Ovary (tissue), 3 donors: ENCODE results near the gene TTLL5.

Source experiments
- EP300 ChIP-seq: sonication (generic); formaldehyde crosslinking; IDR thresholded peaks from one replicate; pipeline ENCODE4 v1.6.1; 2017; ENCODE audit warnings: antibody characterized with exemption
- POLR2A ChIP-seq: fragments of 450-650 bp; IDR thresholded peaks from one replicate; pipeline ENCODE4 v1.6.1; 2017; ENCODE audit warnings: antibody characterized with exemption, mild to moderate bottlenecking, moderate library complexity
- TF ChIP-seq, protein P1 (sequence below), 3 donors: fragments of 450-650 bp in 2 of 3; fragments of 200-600 bp in 1 of 3; IDR thresholded peaks; one replicate each; pipeline versions ENCODE4 v1.5.1 to v1.8.0; 2016 to 2022; ENCODE audit warnings: antibody characterized with exemption in 3 of 3, mild to moderate bottlenecking in 1 of 3
- donor health status: DM: no; HTN: no; CAD: no.

DNA sequence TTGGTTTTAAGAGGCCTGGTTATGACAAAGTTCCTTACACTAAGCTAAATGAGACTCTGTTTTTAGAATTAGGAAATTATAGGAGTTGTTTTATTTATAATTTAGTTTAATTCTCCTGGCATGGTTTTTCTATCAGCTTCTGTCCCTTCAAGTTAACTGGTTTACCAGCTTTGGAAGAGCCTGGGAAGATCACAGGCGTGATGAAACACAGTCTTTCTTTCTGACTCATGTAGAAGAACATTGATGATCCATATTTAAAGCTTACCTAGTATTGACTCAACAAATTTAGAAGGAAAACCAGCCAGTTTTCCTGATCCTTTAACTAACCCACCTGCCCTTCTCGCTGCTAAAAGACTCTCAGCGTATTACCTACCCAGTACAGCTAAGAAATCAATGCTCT, 165.6 kb downstream of the TTLL5 start:
- TF ChIP-seq, protein P1, sequence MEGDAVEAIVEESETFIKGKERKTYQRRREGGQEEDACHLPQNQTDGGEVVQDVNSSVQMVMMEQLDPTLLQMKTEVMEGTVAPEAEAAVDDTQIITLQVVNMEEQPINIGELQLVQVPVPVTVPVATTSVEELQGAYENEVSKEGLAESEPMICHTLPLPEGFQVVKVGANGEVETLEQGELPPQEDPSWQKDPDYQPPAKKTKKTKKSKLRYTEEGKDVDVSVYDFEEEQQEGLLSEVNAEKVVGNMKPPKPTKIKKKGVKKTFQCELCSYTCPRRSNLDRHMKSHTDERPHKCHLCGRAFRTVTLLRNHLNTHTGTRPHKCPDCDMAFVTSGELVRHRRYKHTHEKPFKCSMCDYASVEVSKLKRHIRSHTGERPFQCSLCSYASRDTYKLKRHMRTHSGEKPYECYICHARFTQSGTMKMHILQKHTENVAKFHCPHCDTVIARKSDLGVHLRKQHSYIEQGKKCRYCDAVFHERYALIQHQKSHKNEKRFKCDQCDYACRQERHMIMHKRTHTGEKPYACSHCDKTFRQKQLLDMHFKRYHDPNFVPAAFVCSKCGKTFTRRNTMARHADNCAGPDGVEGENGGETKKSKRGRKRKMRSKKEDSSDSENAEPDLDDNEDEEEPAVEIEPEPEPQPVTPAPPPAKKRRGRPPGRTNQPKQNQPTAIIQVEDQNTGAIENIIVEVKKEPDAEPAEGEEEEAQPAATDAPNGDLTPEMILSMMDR (IDR thresholded peaks at IDR 0.05), result no peak
- TF ChIP-seq POLR2A (no peak), EP300 (no peak)
